Subcutaneous abdominal adipose tissue (tissue), 5 donors: ENCODE results near the gene MTR.

Experiments
- H3K27ac ChIP-seq: one replicate; pipeline ENCODE4 v1.7.0; 2013; ENCODE audit warnings: low read depth, mild to moderate bottlenecking, inconsistent platforms, low read length, moderate library complexity
- H3K27me3 ChIP-seq, 5 donors: one replicate each; pipeline ENCODE4 v1.7.0; 2013; ENCODE audit warnings: low read length in 5 of 5, inconsistent platforms in 1 of 5; ENCODE audit not compliant: control insufficient read depth in 5 of 5, insufficient read depth in 4 of 5
- H3K36me3 ChIP-seq, 5 donors: one replicate each; pipeline ENCODE4 v1.7.0; 2013; ENCODE audit warnings: low read length in 5 of 5; ENCODE audit not compliant: control insufficient read depth in 5 of 5, insufficient read depth in 5 of 5
- H3K4me1 ChIP-seq, 5 donors: one replicate each; pipeline ENCODE4 v1.7.0; 2013; ENCODE audit warnings: low read length in 5 of 5, mild to moderate bottlenecking in 3 of 5, moderate library complexity in 1 of 5; ENCODE audit not compliant: control insufficient read depth in 5 of 5, insufficient read depth in 5 of 5
- H3K4me3 ChIP-seq, 5 donors: one replicate each; pipeline ENCODE4 v1.7.0; 2013; ENCODE audit warnings: low read length in 5 of 5, low read depth in 1 of 5
- H3K9ac ChIP-seq, 5 donors: one replicate each; pipeline ENCODE4 v1.7.0; 2013; ENCODE audit warnings: low read length in 5 of 5, mild to moderate bottlenecking in 4 of 5, moderate library complexity in 3 of 5
- H3K9me3 ChIP-seq, 5 donors: one replicate each; pipeline ENCODE4 v1.7.0; 2013; ENCODE audit warnings: low read length in 5 of 5; ENCODE audit not compliant: control insufficient read depth in 5 of 5
- donor health status: healthy.
- donor health status: healthy.
- donor health status: healthy.
- donor health status: healthy.
- donor health status: healthy.

The MTR gene

GRCh38 chr1:236837897-236838296 is 42.8 kb downstream of the MTR start:
- Histone ChIP-seq H3K4me1 (no peaks in the 10 kb centered on the region), H3K27me3 (no peaks in the 10 kb centered on the region), H3K27ac (no peak overlapping the region), H3K9me3 (no peaks in the 10 kb centered on the region), H3K4me3 (no peak overlapping the region), H3K9ac (no peak overlapping the region), H3K36me3 (peaks cover 54 to 84% (median 69%) of the 10 kb centered on the region in 5 donors)

- no peak overlapping the region for H3K27ac ChIP-seq
- H3K36me3 ChIP-seq, result peaks cover 36 to 60% (median 45%) of the 10 kb centered on the region in 5 donors
- H3K4me1 ChIP-seq, result no peaks in the 10 kb centered on the region
- H3K4me3 ChIP-seq, result no peak overlapping the region
- H3K9ac ChIP-seq, result no peak overlapping the region
- no peaks in the 10 kb centered on the region for H3K27me3 ChIP-seq
- H3K9me3 ChIP-seq, result no peaks in the 10 kb centered on the region
Measured at GRCh38 chr1:236841341-236841740, 46.2 kb downstream of the MTR start.

GRCh38 chr1:236844499-236845271 is 49.6 kb downstream of the MTR start:
- H3K4me1 ChIP-seq, result no peaks in the 10 kb centered on the region
- no peak overlapping the region for H3K27ac ChIP-seq
- H3K36me3 ChIP-seq, result peaks cover 19 to 45% (median 24%) of the 10 kb centered on the region in 5 donors
- H3K9ac ChIP-seq, result no peak overlapping the region
- H3K4me3 ChIP-seq, result no peak overlapping the region
- H3K27me3 ChIP-seq, result no peaks in the 10 kb centered on the region
- no peaks in the 10 kb centered on the region for H3K9me3 ChIP-seq

GRCh38 chr1:236845830-236846229 is 50.7 kb downstream of the MTR start:
- no peak overlapping the region for H3K9ac ChIP-seq
- no peaks in the 10 kb centered on the region for H3K4me1 ChIP-seq
- no peaks in the 10 kb centered on the region for H3K27me3 ChIP-seq
- H3K27ac ChIP-seq, result no peak overlapping the region
- H3K9me3 ChIP-seq, result no peaks in the 10 kb centered on the region
- peaks cover 12 to 41% (median 17%) of the 10 kb centered on the region in 5 donors for H3K36me3 ChIP-seq
- H3K4me3 ChIP-seq, result no peak overlapping the region

- no peak overlapping the region for H3K9ac ChIP-seq
- H3K4me3 ChIP-seq, result no peak overlapping the region
- H3K27me3 ChIP-seq, result no peaks in the 10 kb centered on the region
- H3K9me3 ChIP-seq, result no peaks in the 10 kb centered on the region
- no peak overlapping the region for H3K27ac ChIP-seq
- no peaks in the 10 kb centered on the region for H3K4me1 ChIP-seq
- H3K36me3 ChIP-seq, result peaks cover 15 to 50% (median 28%) of the 10 kb centered on the region in 5 donors
Measured at GRCh38 chr1:236848274-236848923, 53.3 kb downstream of the MTR start.

GRCh38 chr1:236850077-236850979 is 55.2 kb downstream of the MTR start:
- Histone ChIP-seq H3K4me1 (no peaks in the 10 kb centered on the region), H3K9me3 (no peaks in the 10 kb centered on the region), H3K9ac (no peak overlapping the region), H3K27me3 (no peaks in the 10 kb centered on the region), H3K4me3 (no peak overlapping the region), H3K36me3 (peaks cover 26 to 69% (median 44%) of the 10 kb centered on the region in 5 donors), H3K27ac (no peak overlapping the region)

GRCh38 chr1:236851871-236852270 is 56.8 kb downstream of the MTR start:
- H3K27ac ChIP-seq, result no peak overlapping the region
- no peaks in the 10 kb centered on the region for H3K27me3 ChIP-seq
- H3K4me1 ChIP-seq, result no peaks in the 10 kb centered on the region
- no peak overlapping the region for H3K9ac ChIP-seq
- H3K4me3 ChIP-seq, result no peak overlapping the region
- peaks cover 34 to 77% (median 52%) of the 10 kb centered on the region in 5 donors for H3K36me3 ChIP-seq
- no peaks in the 10 kb centered on the region for H3K9me3 ChIP-seq

GRCh38 chr1:236853921-236854604 is 59.0 kb downstream of the MTR start:
- Histone ChIP-seq H3K36me3 (peaks cover 40 to 80% (median 55%) of the 10 kb centered on the region in 5 donors), H3K27me3 (no peaks in the 10 kb centered on the region), H3K9ac (no peak overlapping the region), H3K4me3 (no peak overlapping the region), H3K27ac (no peak overlapping the region), H3K9me3 (no peaks in the 10 kb centered on the region), H3K4me1 (no peaks in the 10 kb centered on the region)

GRCh38 chr1:236854605-236854983 is 59.5 kb downstream of the MTR start:
- Histone ChIP-seq H3K9me3 (no peaks in the 10 kb centered on the region), H3K4me3 (no peak overlapping the region), H3K36me3 (peaks cover 43 to 84% (median 60%) of the 10 kb centered on the region in 5 donors), H3K27me3 (no peaks in the 10 kb centered on the region), H3K4me1 (no peaks in the 10 kb centered on the region), H3K9ac (no peak overlapping the region), H3K27ac (no peak overlapping the region)
